ENCODE measurements around the gene SUPV3L1.
"Not testable (repeated sequence)": the region's sequence is repeated elsewhere in the genome, so short reads cannot be mapped to it uniquely, and the experiment has no call there.

The SUPV3L1 gene

DNA sequence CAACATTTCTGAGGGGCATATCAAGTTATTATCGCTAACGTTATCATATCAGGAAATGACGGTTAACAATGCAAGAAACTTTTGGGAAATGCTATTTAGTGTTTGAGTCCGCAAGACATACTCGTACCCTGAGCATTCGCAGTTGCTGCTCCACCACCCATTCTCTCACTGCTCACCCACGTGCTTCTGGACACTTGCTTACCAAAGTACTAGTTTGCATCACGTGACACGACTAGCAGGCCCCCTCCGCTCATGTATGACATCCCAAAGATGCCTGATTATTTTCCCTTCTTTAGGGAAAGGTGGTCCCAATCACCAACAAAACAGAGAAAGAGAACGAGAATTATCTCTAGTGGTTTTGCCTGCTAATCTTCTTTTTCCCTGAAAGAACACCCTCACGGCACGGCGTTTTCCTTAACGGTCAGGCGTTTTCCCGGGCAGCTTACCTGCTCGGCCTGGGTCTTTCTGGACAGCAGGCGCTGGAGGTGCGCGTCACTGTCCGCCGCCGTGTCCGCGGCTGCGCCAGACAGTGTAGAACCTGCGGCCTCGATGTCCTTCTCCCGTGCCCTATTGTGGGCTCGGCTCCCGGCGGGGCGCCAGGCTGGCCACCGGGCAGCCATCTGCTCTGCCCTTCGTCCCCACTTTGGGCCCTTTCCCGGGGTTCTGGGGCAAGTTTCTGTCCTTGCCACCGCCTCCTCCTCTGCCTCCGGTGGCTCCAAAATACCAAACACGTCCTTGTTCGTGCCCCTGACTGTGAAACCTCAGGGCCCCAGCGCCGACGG, at the start of gene SUPV3L1:
Gene SUPV3L1, plus strand, starts transcription at position 492 of the 782 bp plus-strand sequence. Its CDS starts 58 bp downstream, at position 550.
- peaks cover 4% of the 10 kb centered on the region for H3K36me3 Mint-ChIP-seq (ENCODE audit: low read depth)
- peak; percentile 85 for DNase-seq (ENCODE audit: low spot score)
- H3K9me3 Mint-ChIP-seq, result no peaks in the 10 kb centered on the region
- peaks cover 28% of the 10 kb centered on the region for H3K4me1 Mint-ChIP-seq (ENCODE audit: low read depth)
- H3K4me3 Mint-ChIP-seq, result peak within 1 kb of the TSS; percentile 89
- peak within 1 kb of the TSS; percentile 99 for H3K27ac Mint-ChIP-seq
- H3K27me3 Mint-ChIP-seq (ENCODE audit: low read depth), result no peaks in the 10 kb centered on the region

DNA sequence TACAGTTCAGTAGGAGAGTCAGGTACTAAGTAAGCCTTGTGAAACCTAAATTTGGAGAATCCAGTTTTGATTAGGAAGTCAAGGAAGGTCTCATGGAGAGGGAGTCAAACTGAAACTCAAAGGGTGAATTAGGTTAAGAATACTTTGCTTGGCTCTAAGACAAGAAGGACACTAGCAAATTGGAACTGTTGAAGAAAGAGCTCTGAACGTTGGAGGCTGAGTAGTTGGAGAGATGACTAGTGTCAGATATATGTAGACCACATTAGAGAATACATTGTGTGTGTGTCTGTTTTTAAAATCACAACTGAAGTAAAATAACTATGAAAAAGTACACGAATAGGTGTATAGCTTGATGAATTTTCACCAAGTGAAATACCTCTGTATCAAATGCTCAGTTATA, 49.8 kb upstream of the SUPV3L1 start:
- no peak overlapping the region for H3K4me3 Mint-ChIP-seq
- H3K27ac Mint-ChIP-seq, result no peak overlapping the region
- H3K9me3 Mint-ChIP-seq, result no peaks in the 10 kb centered on the region
- peaks cover 18% of the 10 kb centered on the region for H3K36me3 Mint-ChIP-seq (ENCODE audit: low read depth)
- no peak for DNase-seq (ENCODE audit: low spot score)
- H3K27me3 Mint-ChIP-seq (ENCODE audit: low read depth), result no peaks in the 10 kb centered on the region
- H3K4me1 Mint-ChIP-seq (ENCODE audit: low read depth), result peaks cover 17% of the 10 kb centered on the region

DNA sequence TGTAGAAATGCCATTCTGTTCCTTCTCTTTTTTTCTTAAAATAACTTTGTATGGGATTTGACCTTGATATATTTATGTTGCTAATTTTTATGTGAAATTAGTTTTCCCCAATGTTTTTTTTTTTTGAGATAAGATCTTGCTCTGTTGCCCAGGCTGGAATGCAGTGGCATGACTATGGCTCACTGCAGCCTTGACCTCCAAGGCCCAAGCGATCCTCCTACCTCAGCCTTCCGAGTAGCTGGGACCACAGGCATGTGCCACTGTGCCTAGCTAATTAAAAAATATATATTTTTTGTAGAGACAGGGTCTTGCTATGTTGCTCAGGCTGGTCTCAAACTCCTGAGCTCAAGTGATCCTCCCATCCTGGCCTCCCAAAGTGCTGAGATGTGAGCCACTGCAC, 40.1 kb upstream of the SUPV3L1 start:
- no peak for DNase-seq (ENCODE audit: low spot score)
- H3K9me3 Mint-ChIP-seq, result no peaks in the 10 kb centered on the region
- H3K27me3 Mint-ChIP-seq (ENCODE audit: low read depth), result no peaks in the 10 kb centered on the region
- H3K27ac Mint-ChIP-seq, result no peak overlapping the region
- H3K4me3 Mint-ChIP-seq, result no peak overlapping the region
- H3K4me1 Mint-ChIP-seq (ENCODE audit: low read depth), result no peaks in the 10 kb centered on the region
- peaks cover 17% of the 10 kb centered on the region for H3K36me3 Mint-ChIP-seq (ENCODE audit: low read depth)

DNA sequence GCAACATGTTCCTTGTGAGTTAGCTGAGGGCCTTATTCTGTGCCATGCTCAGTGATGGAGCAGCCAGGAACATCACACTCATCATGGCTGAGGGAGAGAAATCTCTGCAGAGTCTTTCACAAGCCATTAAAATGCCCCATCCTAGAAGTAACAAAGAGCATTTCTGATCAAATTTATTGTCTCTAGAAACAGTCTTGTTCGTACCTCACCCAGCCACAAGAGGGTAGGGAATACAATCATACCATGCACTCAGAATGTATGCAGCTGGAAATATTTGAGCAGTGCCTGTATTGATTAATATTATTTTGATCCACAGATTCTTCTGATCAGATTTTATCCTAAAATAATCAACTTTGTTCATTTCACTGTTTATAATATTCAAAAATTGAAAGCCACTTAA, 38.7 kb upstream of the SUPV3L1 start:
- Mint-ChIP-seq H3K9me3 (no peaks in the 10 kb centered on the region), H3K4me1 (ENCODE audit: low read depth) (peaks cover 2% of the 10 kb centered on the region), H3K27me3 (ENCODE audit: low read depth) (no peaks in the 10 kb centered on the region), H3K27ac (no peak overlapping the region), H3K4me3 (no peak overlapping the region), H3K36me3 (ENCODE audit: low read depth) (peaks cover 10% of the 10 kb centered on the region)
- DNase-seq (ENCODE audit: low spot score), result no peak

DNA sequence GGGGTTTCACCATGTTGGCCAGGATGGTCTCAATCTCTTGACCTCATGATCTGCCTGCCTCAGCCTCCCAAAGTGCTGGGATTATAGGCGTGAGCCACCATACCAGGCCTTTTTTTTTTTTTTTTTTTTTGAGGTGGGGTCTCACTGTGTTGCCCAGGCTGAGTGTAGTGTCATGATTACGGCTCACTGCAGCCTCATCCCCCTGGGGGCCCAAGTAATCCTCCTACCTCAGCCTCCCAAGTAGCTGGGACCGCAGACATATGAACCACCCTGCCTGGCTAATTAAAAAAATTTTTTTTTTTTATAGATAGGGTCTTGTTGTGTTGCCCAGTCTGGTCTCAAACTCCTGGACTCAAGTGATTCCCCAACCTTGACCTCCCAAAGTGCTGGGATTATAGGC, 38.0 kb upstream of the SUPV3L1 start:
- not testable (repeated sequence) for DNase-seq (ENCODE audit: low spot score); H3K9me3 Mint-ChIP-seq
- H3K36me3 Mint-ChIP-seq (ENCODE audit: low read depth), result peaks cover 13% of the 10 kb centered on the region

DNA sequence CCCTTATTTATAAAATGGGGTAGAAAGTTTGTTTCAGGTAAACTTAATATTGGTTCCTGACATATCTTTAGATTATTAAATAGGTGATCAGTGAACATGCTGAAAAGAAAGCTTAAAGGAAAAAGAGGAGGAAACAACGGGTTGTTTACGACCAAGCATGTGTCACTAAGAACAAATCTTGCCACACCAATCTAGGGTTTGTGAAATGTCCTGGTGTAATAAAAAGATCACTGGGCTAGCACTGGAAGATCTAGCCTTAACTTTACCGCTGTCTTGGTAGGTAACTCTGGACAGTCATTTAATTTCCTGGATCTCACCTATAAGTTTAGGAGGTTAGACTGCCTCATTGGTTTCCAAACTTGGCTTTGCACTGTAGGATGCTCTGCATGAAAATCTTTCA, 37.1 kb upstream of the SUPV3L1 start:
- Mint-ChIP-seq H3K4me3 (no peak overlapping the region), H3K27ac (no peak overlapping the region), H3K36me3 (ENCODE audit: low read depth) (peaks cover 8% of the 10 kb centered on the region), H3K9me3 (no peaks in the 10 kb centered on the region), H3K27me3 (ENCODE audit: low read depth) (no peaks in the 10 kb centered on the region), H3K4me1 (ENCODE audit: low read depth) (peaks cover 9% of the 10 kb centered on the region)
- DNase-seq (ENCODE audit: low spot score), result no peak

More for the DNA sequence above, 38.0 kb upstream of the SUPV3L1 start:
- not testable (repeated sequence) for H3K27me3 Mint-ChIP-seq (ENCODE audit: low read depth); H3K4me1 Mint-ChIP-seq (ENCODE audit: low read depth); H3K27ac Mint-ChIP-seq; H3K4me3 Mint-ChIP-seq

DNA sequence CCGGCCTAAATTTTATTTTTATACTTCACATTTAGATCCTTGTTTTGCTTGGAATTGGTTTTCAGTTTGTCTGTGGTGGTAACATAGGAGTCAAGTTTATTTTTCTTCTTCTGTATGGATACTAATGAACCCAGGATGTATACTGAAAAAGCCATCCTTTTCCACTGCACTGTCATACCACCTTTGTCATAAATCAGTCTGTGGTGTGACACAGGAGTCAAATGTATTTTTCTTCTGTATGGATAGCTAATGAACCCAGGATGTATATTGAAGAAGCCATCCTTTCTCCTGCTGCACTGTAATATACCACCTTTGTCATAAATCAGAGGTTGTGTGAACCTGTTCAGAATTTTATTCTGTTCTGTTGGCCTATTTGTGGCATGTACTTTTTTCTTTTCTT, 34.7 kb upstream of the SUPV3L1 start:
- DNase-seq (ENCODE audit: low spot score), result no peak
- Mint-ChIP-seq H3K36me3 (ENCODE audit: low read depth) (peaks cover 8% of the 10 kb centered on the region), H3K27ac (no peak overlapping the region), H3K9me3 (no peaks in the 10 kb centered on the region), H3K4me3 (no peak overlapping the region), H3K4me1 (ENCODE audit: low read depth) (peaks cover 11% of the 10 kb centered on the region), H3K27me3 (ENCODE audit: low read depth) (no peaks in the 10 kb centered on the region)

DNA sequence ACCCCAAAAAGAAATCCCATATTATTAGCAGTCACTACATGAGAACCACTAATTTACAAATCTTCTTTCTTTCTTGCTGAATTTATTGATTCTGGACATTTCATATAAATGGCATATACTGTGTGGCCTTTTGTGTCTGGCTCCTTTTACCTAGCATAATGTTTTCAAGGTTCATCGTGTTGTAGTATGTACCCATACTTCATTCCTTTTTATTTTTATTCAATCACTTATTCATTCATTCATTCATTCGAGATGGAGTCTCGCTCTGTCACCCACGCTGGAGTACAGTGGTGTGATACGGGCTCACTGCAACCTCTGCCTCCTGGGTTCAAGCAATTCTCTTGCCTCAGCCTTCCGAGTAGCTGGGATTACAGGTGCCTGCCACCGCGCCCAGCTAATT, 34.2 kb upstream of the SUPV3L1 start:
- Mint-ChIP-seq H3K9me3 (no peaks in the 10 kb centered on the region), H3K27me3 (ENCODE audit: low read depth) (no peaks in the 10 kb centered on the region)

DNA sequence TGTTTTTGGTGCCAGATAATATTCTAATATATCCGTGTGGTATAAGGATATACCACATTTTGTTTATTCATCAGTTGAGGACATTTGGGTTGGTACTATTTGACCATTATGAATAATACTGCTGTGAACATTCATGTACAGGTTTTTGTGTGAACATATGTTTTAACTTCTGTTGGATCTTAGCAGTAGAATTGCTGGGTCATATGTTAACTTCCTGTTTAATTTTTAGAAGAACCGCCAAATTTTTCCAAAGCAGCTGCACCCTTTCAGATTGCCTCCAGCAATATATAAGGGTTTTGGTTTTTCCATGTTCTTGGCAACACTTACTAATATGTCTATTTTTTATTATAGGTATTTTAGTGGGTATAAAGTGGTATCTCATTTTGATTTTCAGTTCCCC, 33.3 kb upstream of the SUPV3L1 start:
- H3K4me1 Mint-ChIP-seq (ENCODE audit: low read depth), result peaks cover 13% of the 10 kb centered on the region
- no peak for DNase-seq (ENCODE audit: low spot score)
- H3K27ac Mint-ChIP-seq, result peak overlapping the region; percentile 67
- H3K9me3 Mint-ChIP-seq, result no peaks in the 10 kb centered on the region
- no peak overlapping the region for H3K4me3 Mint-ChIP-seq
- H3K27me3 Mint-ChIP-seq (ENCODE audit: low read depth), result no peaks in the 10 kb centered on the region
- peaks cover 8% of the 10 kb centered on the region for H3K36me3 Mint-ChIP-seq (ENCODE audit: low read depth)

More for the DNA sequence above, 34.2 kb upstream of the SUPV3L1 start:
- DNase-seq (ENCODE audit: low spot score), result no peak
- peaks cover 8% of the 10 kb centered on the region for H3K36me3 Mint-ChIP-seq (ENCODE audit: low read depth)
- H3K4me1 Mint-ChIP-seq (ENCODE audit: low read depth), result peaks cover 13% of the 10 kb centered on the region
- H3K27ac Mint-ChIP-seq, result no peak overlapping the region
- no peak overlapping the region for H3K4me3 Mint-ChIP-seq

DNA sequence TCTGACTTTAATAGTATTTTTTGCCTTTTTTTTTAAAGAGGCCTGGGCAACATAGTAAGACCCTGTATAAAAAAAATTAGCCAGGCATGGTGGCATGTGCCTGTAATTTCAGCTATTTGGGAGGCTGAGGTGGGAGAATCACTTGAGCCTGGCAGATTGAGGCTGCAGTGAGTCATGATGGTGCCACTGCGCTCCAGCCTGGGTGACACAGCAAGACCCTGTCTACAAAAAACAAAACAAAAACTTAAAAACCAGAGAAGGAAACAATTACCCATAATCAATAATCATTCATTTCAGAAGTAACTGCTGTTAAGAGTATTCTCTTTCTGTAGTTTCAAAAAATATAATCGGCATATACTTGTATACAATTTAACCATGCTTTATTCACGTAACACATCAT, 28.1 kb upstream of the SUPV3L1 start:
- peaks cover 10% of the 10 kb centered on the region for H3K4me1 Mint-ChIP-seq (ENCODE audit: low read depth)
- no peak overlapping the region for H3K4me3 Mint-ChIP-seq

DNA sequence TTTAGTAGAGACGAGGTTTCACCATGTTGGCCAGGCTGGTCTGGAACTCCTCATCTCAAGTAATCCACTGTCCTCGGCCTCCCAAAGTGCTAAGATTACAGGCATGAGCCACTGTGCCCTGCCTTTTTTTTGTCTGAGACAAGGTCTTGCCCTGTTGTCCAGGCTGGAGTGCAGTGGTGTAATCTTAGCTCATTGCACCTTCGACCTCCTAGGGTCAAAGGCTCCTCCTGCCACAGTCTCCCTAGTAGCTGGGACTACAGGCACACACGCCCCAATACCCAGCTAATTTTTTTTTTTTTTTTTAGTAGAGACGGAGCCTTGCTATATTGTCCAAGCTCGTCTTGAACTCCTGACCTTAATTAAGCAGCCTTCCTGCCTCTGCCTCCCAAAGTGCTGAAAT, 26.8 kb upstream of the SUPV3L1 start:
- no peak overlapping the region for H3K27ac Mint-ChIP-seq
- H3K9me3 Mint-ChIP-seq, result no peaks in the 10 kb centered on the region
- H3K27me3 Mint-ChIP-seq (ENCODE audit: low read depth), result no peaks in the 10 kb centered on the region
- no peak overlapping the region for H3K4me3 Mint-ChIP-seq
- no peak for DNase-seq (ENCODE audit: low spot score)
- peaks cover 5% of the 10 kb centered on the region for H3K36me3 Mint-ChIP-seq (ENCODE audit: low read depth)
- H3K4me1 Mint-ChIP-seq (ENCODE audit: low read depth), result peaks cover 7% of the 10 kb centered on the region

More for the DNA sequence above, 28.1 kb upstream of the SUPV3L1 start:
- no peak for DNase-seq (ENCODE audit: low spot score)
- H3K36me3 Mint-ChIP-seq (ENCODE audit: low read depth), result peaks cover 4% of the 10 kb centered on the region
- no peaks in the 10 kb centered on the region for H3K27me3 Mint-ChIP-seq (ENCODE audit: low read depth)
- H3K9me3 Mint-ChIP-seq, result no peaks in the 10 kb centered on the region
- no peak overlapping the region for H3K27ac Mint-ChIP-seq

DNA sequence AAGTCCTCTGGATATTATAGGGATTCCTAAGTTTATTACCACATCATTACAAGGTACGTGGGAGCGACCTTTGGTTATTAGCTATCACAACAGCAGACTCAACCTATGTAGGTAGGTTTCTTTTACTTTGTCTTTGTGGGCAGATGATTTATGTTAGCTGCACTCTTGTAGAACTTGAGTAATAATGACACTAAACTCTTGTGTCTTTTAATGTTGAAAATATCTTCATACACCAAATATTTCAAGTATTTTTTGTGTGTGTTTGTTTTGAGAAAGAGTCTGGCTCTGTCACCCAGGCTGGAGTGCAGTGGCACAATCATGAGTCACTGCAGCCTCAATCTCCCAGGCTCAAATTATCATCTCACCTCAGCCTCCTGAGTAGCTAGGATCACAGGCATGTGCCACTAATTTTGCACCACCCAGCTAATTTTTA, 19.2 kb upstream of the SUPV3L1 start:
- DNase-seq (ENCODE audit: low spot score), result no peak
- H3K4me1 Mint-ChIP-seq (ENCODE audit: low read depth), result no peaks in the 10 kb centered on the region
- H3K27ac Mint-ChIP-seq, result no peak overlapping the region
- no peaks in the 10 kb centered on the region for H3K27me3 Mint-ChIP-seq (ENCODE audit: low read depth)
- H3K36me3 Mint-ChIP-seq (ENCODE audit: low read depth), result peaks cover 16% of the 10 kb centered on the region
- H3K4me3 Mint-ChIP-seq, result no peak overlapping the region
- H3K9me3 Mint-ChIP-seq, result no peaks in the 10 kb centered on the region

DNA sequence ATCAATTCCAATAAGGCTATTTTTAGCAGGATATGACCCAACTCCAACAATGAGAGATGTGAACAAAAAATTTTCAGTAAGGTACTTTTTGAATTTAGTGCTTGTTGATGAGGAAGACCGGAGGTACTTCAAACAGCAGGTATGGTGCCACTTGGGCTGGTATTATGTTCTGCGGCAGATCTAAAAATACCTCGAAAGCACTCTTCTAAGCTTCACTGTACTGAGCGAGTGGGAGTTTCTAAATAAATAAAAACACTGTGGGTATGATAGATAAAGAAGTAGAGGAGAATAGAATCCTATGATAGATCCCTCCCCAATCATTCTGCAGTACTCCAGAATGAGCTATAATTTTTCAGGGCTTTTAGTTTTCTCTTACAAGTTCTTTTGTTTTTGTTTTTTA, 11.5 kb upstream of the SUPV3L1 start:
- no peaks in the 10 kb centered on the region for H3K9me3 Mint-ChIP-seq
- peaks cover 31% of the 10 kb centered on the region for H3K36me3 Mint-ChIP-seq (ENCODE audit: low read depth)
- H3K4me1 Mint-ChIP-seq (ENCODE audit: low read depth), result no peaks in the 10 kb centered on the region
- no peak overlapping the region for H3K4me3 Mint-ChIP-seq
- H3K27ac Mint-ChIP-seq, result no peak overlapping the region
- DNase-seq (ENCODE audit: low spot score), result no peak
- H3K27me3 Mint-ChIP-seq (ENCODE audit: low read depth), result no peaks in the 10 kb centered on the region

DNA sequence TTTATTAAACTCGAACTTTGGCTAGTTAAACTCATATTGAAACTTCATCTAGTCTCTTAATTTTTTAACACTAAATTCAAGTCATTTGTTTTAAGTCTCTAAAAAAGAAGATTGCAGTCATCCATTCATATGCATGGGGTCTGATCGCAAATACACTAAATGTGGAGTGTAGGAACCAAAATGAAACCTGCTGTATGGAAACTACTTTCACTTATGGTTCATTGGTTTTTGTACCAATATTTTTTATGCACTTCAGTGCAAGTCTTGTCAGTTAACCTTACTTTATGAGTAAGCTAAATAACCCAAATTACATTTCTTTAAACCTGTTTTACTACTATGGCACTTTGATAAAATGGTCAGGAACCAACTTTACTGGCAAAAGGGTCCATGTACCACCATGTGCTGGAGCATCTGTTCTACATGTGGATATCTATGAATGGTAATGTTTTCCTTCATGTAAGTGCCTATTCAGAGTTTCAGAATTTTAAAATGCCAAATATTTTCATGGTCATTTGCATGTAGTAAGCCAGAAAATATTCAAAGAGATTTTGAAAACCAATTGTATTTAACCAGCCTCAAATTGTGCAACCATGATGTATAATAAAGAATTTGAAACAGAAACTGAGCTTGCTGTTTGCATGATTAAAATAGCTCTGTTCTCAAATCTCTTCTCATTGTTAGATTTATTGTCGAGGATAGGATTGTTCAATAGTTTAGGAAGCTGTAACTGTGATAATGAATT, 7.6 kb upstream of the SUPV3L1 start:
- H3K4me1 Mint-ChIP-seq (ENCODE audit: low read depth), result no peaks in the 10 kb centered on the region
- no peak for DNase-seq (ENCODE audit: low spot score)
- no peak overlapping the region for H3K27ac Mint-ChIP-seq
- H3K9me3 Mint-ChIP-seq, result no peaks in the 10 kb centered on the region
- no peak overlapping the region for H3K4me3 Mint-ChIP-seq
- H3K36me3 Mint-ChIP-seq (ENCODE audit: low read depth), result peaks cover 25% of the 10 kb centered on the region
- H3K27me3 Mint-ChIP-seq (ENCODE audit: low read depth), result no peaks in the 10 kb centered on the region
